Measurements from ENCODE around the gene HIGD2B. TPM values are rescaled to one million over a fixed set of nuclear protein-coding genes. Genes with fewer than 3 reads are reported as not detected.

The HIGD2B gene
- 0.18 TPM in 1 of 3 replicates, not detected in the others for total RNA-seq (2021)
- percentile 36 among the genes with signal in this experiment for Bru-seq, nascent RNA
- long read RNA-seq, experiment 1 = 0 reads
- long read RNA-seq, experiment 2 = 0 reads
- long read RNA-seq, experiment 3 = 0 reads

GRCh38 chr15:72685925-72686794 is at the start of gene HIGD2B, which contains the start of gene BBS4:
HIGD2B (minus strand) TSS chr15:72686182; CDS start chr15:72676374, 9,808 bp downstream.
BBS4 (plus strand) TSS chr15:72686207; CDS start chr15:72686228, 21 bp downstream.
- H3K4me3 Mint-ChIP-seq = peak within 1 kb of the TSS; percentile 88
- peak within 1 kb of the TSS; percentile 93 for H3K27ac Mint-ChIP-seq
- H3K4me1 Mint-ChIP-seq = peaks cover 14% of the 10 kb centered on the region
- ChIA-PET CTCF (interaction anchor here (1.4 to 2.9 kb wide), 4 partner anchors 15 to 153 kb away, joined by 3 to 13 read pairs (median 7); no protein-coding TSS in a partner anchor), POLR2A (no interaction called here)
- H3K27me3 Mint-ChIP-seq (ENCODE audit: low read depth) = no peaks in the 10 kb centered on the region
- peak; percentile 89 for DNase-seq (ENCODE audit: low spot score)
- H3K36me3 Mint-ChIP-seq = peaks cover 3% of the 10 kb centered on the region; the same call in 1 of the 2 replicates
- peak; percentile 92 for ATAC-seq
- peaks cover 5% of the 10 kb centered on the region for H3K9me3 Mint-ChIP-seq
- TF ChIP-seq HMGXB4 (CRISPR knock-in tag; IDR thresholded peaks at IDR 0.05) = peak; percentile 71
- TF ChIP-seq ZNF317 (CRISPR knock-in tag; IDR thresholded peaks at IDR 0.05; ENCODE audit: borderline replicate concordance, low read depth) = no peak
- no peak for TF ChIP-seq PRDM15 (CRISPR knock-in tag; IDR thresholded peaks at IDR 0.05)
- TF ChIP-seq ZNF423 (CRISPR knock-in tag; IDR thresholded peaks at IDR 0.05) = peak; percentile 96
- TF ChIP-seq MXD4 (CRISPR knock-in tag; IDR thresholded peaks at IDR 0.05; ENCODE audit: borderline replicate concordance) = no peak
- peak; percentile 71 for TF ChIP-seq ZBTB21 (CRISPR knock-in tag; IDR thresholded peaks at IDR 0.05; ENCODE audit: borderline replicate concordance)
- no peak for TF ChIP-seq RORB (CRISPR knock-in tag; IDR thresholded peaks at IDR 0.05)
- peak; percentile 97 for TF ChIP-seq ETV6 (CRISPR knock-in tag; IDR thresholded peaks at IDR 0.05)
- no peak; the same call in 1 of the 2 replicates for TF ChIP-seq SMAD4 (CRISPR knock-in tag; IDR thresholded peaks at IDR 0.05)
- TF ChIP-seq CBFB (CRISPR knock-in tag; IDR thresholded peaks at IDR 0.05; ENCODE audit: low read depth) = no peak
- TF ChIP-seq NR3C1 (CRISPR knock-in tag; conservative IDR thresholded peaks at IDR 0.05; ENCODE audit: low read depth) = no peak
- 0 out of 2 replicates have a peak, but pooled peaks have one; percentile 29 for TF ChIP-seq USF2 (CRISPR knock-in tag; IDR thresholded peaks at IDR 0.05)
- TF ChIP-seq MLX (CRISPR knock-in tag; IDR thresholded peaks at IDR 0.05) = 0 out of 2 replicates have a peak, but pooled peaks have one; percentile 56
- no peak for TF ChIP-seq ZBTB43 (CRISPR knock-in tag; IDR thresholded peaks at IDR 0.05)
- TF ChIP-seq USF1 (CRISPR knock-in tag; IDR thresholded peaks at IDR 0.05) = 0 out of 2 replicates have a peak, but pooled peaks have one; percentile 13
- no peak for TF ChIP-seq ZNF532 (CRISPR knock-in tag; IDR thresholded peaks at IDR 0.05; ENCODE audit: borderline replicate concordance)
- no peak for TF ChIP-seq ZNF512 (CRISPR knock-in tag; IDR thresholded peaks at IDR 0.05; ENCODE audit: borderline replicate concordance)
